Activated CD4-positive, alpha-beta T cell treated with anti-CD3 and anti-CD28 coated beads, Interleukin-2, amount 50 U/mL, for 1 hour (primary cell): ENCODE results near the gene CYP2A6.
A peak's percentile ranks its signal among the peaks of the same experiment; 100 is the strongest.
"Not testable (repeated sequence)": the region's sequence is repeated elsewhere in the genome, so short reads cannot be mapped to it uniquely, and the experiment has no call there.

Experiments
- DNase-seq: peaks from one replicate; pipeline ENCODE4 v3.0.0-alpha.2; 2020

The CYP2A6 gene

DNA sequence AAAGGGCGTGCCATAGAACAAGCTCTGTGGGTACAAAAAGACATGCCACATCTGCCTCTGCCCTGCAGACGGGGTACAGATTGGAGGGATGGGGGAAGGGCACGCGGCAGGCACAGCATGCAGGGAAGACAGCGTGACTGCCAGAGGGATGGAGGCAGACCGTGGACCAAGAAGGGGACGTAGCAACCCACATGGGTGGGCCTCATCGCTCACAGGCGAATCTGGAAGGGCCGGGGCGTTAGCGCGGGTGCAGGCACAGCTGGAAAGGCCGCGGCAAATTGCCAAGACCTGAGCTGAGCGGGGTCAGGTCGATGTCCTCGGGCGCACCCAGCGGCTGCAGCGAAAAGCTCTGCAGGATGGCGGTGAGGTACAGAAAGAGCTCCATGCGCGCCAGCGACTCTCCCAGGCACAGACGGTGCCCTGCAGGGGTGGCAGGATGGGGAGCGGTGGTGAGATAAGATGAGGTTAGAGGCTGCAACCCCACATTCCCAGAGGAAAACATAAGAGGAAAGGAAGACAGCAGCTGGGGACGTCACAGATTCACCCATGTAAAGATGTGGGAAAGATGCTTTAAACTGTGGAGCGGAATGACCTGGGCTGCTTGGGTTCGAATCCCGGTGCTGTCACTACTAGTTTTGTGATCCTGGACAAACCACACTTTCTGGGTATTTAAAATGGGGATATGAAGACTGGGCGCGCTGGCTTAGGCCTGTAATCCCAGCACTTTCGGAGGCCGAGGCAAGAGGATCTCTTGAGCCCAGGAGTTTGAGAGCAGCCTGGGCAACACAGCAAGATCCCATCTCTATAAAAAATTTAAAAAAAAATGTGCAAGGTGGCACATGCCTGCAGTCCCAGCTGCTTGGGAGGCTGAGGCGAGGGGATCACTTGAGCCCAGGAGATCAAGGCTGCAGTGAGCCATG, 31.5 kb downstream of the CYP2A6 start:
- peak; percentile 74 for DNase-seq

DNA sequence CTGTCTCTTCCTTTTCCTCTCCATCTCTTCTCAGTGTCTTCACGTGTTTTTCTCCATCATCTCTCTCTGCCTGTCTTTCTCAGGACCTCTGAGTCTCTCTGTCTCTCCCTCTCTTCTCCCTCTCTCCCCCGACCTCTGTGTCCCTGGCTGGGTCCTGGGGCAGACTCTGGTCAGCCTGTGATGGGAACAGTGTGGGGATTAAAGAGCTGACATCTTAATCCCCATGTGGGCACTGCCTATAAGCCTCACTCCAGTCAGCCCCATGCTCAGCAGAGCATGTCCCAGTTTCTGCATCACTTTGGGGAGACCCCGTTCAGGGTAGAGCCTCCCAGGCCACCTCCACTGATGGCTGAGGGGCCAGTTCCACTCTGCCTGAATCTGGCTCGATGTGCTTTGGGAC, 35.0 kb downstream of the CYP2A6 start:
- no peak for DNase-seq

DNA sequence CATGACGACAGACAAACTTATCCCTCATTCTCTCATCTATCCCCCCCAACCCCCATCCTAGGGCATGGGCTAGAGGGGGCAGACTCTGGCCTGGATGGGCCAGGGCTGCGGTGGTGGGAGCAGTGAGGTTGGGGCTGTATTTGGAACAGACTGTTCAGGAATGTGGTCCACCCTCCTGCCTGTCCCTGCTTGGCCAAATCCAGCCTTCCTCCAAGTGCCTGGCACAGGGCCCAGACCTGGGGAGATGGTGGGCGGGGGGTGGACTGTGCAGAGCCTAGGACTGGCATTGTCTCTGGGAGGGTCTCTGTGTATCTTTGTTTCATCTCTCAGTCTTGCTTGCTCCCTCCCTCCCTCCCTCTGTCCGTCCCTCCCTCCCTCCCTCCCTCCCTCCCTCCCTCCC, 37.1 kb downstream of the CYP2A6 start:
- no peak for DNase-seq

DNA sequence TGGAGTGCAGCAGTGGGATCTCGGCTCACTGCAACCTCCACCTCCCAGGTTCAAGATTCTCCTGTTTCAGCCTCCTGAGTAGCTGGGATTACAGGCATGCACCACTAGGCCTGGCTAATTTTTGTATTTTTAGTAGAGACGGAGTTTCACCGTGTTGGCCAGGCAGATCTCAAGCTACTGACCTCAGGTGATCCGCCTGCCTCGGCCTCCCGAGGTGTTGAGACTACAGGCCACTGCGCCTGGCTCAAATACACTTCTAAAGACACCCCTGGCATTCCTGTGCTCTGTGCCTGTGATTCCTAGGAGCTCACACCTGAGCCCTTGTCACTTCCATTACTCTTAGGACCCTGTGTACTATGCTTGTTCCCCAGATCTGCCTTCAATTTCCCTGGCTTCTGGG, 37.7 kb downstream of the CYP2A6 start:
- not testable (repeated sequence) for DNase-seq

DNA sequence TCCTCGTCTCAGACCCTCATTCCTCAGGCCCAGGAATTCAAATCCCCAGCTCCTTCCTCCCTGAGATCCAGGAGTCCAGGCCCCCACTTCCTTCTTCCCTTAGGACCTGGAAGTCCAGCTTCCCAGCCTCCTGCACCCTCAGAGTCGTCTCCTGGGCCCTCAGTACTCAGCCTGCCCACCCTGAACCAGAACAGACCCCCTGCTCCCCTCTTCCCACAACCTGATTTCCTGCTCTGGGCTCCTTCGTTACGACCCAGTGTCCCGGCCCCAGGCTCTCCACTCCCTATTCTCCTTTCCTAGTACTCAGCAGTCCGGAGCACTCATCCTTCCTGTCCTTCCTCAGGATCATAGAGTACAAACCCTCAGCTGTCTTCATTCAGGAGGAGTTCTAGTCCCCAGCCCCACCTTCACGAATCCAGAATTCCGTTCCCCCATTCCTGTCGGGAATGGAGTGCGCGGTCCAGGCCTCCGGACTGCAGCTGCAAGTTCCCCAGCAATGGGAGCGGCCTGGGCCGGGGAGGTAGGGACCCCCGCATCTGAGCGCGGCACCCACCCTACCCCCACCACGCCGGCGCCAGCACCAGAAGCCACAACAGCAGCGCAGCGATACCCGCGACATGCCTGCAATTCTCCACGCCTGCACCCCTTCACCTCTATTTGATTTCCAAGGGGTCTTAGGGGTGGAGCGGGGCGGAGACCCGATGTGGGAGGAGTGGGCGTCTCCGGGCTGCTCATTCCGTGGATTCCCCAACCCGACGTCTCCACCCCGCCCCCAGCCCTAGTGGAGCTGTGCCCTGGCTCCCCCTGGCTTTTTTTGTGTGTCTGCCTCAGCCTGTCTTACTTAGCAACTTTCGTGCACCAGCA, 38.5 kb downstream of the CYP2A6 start:
- DNase-seq = peak; percentile 34

DNA sequence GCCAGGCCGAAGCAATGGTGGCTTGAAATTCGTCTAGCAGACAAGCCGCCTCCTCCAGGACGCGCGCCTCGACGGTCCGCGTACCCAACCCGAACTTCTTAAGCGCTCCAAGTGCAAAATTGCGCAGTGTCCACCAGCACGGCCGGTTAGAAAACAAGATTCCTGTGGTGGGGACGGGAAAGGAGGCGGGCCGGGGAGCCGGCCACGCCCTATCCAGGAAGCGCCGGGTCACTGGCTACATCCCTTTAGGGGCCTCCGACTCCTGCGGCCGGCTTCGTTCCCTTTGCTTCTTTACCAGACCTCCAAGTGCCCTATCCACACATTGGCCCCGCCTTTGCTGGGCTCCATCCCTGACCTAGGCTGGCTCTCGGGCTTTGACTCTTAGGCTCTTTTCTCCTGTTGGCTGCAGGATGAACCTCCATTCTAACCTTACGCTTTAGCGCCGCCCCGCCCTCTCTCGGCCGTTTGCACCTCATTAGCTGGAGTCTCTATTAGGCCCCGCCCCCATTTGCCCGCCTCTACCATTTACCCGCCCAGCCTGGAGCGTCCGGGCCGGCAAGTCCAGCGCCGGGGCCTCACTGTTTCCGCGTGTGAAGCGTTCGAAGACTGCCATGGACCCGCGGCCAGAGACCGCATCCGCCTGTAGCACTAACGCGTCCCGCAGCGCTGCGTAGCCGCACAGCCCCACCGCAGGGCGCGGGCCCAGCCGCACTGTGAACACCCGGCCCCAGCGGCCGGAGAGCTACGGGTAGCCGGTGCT, 39.4 kb downstream of the CYP2A6 start:
- DNase-seq = peak; percentile 38

DNA sequence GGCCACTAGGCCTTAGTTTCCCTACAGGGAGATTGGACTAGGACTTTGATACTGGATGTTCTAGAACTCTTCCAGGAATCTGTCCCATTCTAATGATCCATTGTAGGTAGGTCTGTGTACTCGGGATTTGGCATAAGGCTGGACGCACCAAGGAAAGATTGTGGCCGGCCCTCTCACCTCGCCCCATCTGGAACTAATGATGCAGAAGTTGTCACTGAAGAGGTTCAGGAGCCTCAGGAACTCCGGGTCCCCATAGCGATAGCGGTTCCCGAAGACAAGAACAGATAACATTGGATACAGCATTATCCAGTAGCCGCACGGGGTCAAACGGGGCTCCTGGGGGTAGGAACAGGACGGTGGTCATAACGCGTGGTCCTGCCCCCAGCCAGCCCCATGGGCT, 40.1 kb downstream of the CYP2A6 start:
- DNase-seq = no peak

DNA sequence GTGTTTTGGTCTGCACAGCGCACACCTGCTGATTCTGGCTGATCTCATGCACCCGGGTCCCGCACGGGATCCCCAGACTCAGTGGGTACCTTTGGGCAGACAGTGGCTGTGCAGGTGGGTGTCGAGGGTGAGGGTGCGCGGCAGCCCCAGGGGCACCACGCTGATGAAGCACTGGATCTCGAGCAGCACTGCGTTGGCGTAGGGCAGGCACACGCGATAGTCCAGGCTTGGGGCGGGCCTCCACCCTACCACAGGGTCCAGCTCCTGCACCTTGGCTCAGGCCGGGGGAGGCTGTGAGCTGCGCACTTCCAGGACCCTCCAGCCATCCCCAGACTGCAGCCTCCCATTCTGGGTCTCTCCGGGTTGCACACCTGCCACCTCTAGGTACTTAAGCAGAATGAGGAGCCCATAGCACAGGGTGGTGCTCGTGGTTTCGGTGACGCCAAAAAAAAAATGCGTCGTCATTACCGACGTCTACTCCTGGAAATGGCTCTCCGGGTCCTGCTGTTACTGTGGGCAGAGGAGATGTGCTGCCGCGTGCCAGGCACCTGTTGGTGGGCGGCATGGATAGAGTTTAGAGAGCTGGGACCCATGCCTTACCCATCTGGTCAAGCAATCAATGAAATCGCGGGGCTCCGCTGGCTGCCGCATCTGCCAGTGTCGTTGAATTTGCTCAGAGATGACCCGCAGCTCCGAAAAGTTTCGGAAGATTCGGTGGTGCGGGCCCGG, 40.7 kb downstream of the CYP2A6 start:
- DNase-seq = no peak

DNA sequence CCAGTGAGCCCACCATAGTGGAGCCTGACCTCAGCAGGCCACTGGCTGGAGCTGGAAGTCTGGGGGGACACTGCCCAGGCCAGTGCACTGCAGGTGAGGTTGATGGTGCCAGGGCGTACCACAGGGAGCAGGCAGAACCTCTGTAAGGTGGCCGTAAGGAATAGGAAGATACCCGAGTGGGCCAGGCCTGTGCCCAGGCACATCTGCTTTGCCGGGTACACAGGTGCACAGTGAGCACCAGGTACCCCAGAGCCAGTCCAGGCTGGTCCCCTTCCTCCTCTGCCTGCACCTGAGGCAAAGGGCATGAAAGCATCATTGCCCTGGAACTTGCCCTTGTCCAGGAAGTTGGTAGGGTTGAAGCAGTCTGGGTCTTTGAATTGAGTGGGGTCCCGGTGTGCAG, 41.8 kb downstream of the CYP2A6 start:
- no peak for DNase-seq

DNA sequence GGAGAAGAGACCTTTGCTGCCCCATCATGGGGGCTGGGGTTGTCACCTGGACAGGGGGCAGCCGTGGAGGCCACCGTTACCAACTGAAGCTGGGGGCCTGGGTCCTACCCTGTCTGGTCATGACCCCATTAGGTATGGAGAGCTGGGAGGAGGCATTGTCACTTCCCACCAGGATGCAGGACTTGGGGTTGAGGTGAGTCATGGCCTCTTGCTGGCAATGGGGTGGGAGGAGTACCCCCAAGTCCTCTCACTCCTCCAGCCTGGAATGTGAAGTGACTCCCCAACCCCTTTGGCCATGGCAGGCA, 42.3 kb downstream of the CYP2A6 start:
- DNase-seq = no peak

DNA sequence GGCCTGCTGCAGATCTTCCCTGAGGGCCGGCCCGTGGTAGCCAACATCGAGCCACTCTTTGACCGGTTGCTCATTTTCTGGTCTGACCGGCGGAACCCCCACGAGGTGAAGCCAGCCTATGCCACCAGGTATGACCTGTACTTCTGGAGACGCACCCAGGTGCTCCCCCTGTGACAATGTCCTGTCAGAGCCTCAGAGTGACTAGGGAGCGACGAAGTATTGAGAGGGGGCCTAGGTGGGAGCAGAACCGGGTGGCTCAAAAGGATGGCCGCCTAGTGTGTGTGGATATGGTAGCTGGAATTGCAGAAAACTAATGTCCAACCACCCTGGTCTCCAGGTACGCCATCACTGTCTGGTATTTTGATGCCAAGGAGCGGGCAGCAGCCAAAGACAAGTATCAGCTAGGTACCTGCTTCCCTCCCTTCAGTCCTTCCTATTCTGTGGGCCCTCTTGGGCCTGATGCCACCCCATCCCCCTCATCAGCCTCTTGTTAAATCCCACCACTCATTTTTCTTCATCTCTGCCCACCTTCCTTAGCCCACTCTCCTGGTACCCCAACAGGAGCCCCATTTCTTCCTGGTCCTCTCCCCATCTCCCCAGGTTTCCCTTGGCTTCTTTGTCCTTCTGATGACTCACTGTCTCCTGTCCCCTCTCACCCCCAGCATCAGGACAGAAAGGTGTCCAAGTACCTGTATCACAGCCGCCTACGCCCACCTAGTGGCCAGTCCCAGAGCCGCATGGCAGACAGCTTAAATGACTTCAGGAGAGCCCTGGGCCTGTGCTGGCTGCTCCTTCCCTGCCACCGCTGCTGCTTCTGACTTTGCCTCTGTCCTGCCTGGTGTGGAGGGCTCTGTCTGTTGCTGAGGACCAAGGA, 42.9 kb downstream of the CYP2A6 start:
- no peak for DNase-seq

DNA sequence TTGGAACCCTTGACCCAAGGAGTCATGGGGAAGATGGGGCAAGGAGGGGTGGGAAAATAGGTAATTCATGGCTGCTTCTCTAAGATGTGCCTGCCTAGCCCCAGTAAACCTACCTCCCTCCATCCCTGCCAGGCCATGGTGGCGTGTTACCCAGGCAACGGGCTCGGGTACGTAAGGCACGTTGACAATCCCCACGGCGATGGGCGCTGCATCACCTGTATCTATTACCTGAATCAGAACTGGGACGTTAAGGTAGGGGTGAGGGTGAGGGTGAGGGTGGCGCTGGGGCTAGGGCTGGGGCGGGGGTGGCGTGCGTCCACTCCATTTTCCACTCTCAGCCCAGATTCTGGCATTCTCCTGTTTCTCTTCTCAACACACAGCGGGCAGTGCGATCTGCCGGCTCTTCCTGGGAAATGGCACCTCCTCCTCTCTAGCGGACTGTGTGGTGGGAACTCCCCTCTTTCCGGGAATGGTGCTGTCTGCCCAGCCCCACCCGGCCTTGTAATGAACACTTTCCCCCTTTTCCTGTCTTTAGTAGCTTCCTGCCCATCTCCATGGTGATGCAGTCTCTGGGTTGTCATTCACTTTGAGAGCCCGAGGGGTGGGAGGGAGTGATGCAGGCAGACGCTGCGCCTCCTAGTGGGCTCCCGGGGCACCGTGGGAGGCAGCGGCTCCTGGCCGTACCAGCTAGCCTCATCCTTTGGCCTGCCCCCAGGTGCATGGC, 43.7 kb downstream of the CYP2A6 start:
- peak; percentile 76 for DNase-seq

DNA sequence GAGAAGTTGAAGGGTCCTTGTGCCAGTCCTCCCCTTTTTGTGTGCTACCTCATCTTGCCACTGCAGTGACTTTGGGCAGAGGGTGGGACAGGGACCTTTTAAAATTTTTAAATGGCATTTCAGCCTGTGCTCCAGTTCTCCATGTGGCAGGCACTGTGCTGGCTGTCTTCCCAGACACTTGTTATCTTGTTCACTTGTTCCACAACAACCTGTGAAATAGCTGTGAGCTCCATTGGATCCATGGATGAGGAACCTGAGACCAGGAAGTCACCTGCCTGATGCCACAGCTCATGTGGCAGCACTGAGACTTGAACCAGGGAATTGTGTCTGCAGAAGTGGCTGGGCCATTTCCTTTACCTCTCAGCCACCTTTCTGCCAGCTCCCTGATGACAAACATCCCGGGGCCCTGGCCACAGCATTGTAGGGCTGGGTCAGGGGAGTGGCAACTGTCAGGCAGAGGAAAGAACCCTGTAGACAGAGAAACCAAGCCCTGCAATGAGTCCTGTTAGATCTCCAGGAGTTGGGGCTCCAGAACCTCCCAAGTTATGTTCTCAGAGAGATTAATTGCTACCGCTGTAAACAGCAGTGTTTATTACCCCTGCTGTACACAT, 44.9 kb downstream of the CYP2A6 start:
- peak; percentile 47 for DNase-seq

DNA sequence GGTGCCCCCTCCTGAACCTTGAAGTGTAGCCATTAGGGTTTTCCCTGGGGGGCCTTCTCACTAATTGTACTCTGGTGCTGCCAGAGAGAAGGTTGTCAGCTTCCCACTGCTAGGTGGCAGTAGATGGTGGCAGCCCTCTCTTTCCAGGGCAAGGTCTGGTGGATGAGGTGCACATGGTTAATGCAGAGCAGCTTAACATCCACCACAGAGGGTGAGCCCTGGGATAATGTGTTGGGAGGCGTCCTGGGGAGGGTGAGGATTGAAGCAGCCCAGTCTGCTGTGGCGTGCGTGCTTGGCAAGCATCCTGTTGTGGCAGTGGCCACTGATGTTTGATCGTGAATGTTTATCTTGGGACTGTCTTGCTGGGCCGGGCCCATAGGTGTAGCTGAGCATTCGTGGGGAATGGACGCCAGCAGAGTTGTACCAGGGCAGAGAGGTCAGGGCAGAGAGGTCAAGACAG, 45.4 kb downstream of the CYP2A6 start:
- no peak for DNase-seq

DNA sequence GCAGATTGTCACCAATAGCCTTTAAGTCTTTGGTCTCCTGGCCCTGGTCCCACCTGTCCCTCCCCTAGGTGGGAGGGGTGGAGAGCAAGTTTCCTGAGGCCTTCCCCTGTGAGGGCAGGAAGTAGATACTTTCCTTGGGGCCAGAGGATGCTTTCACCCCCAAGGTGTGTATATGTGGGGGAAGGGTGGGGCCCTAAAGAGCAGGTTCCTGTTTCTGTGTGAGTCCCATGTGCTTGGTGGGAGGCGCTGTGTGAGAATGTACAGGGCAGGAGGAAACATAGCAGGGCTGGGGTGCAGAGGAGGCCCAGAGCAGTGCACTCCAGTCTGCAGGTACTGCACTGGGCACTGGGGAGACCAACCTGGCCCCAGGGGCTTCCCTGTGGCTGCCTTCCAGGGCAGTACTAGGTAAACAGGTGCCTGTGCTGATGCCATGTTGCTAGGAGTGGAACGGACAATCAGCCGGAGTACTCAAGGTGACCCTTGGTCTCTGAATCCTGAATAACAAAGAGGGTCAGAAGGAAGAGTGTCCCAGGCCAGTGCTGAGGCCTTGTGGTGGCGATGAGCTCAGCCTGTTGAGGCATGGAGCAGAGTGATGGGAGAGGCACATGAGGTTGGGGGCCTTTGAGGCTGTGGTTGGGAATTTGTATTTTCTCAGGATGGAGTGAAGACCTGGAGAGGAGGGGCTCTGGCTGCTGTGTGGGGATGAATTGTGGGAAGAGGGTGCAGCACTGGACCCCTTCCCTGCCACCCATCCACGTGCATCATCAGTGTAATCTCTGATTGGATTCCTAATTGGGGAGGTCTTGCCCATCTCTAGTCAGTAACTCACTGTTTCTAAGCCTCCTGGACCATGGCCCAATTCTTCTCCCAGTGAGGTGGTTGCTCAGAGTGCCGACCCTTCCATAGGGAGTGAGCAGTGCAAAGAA, 46.1 kb downstream of the CYP2A6 start:
- peak; percentile 56 for DNase-seq

DNA sequence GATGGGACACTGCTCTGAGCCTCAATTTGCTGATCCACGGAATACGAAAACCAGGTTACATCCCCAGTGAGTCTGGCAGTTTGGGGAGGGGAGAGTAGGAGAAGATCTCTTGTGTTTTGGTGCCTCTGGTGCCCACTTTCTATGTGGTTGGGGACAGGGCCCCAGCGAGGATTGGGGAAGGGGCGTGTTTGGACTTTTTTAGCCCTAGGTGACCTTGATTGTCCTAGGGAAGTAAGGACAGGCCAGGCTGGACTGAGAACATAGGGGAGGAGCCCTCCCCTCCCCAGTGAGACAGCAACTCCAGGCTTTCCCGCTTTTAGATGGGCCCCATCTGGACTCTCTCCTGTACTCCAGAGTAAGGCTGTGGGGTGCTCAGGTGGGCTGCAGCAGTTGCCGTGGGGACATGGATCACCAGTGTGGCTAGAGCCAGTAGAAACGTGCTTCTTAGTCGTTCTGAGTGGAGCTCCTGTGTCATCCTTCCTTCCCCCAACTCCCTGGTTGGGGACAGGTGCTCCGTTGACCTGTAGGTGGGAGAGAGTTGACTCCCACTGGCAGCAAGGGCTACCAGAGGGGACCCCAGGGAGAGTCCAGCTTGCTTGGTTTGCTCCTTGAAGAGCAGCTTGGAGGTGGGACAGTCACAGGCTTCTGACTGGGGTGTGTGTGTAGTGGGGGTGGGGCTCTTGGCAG, 46.9 kb downstream of the CYP2A6 start:
- no peak for DNase-seq

DNA sequence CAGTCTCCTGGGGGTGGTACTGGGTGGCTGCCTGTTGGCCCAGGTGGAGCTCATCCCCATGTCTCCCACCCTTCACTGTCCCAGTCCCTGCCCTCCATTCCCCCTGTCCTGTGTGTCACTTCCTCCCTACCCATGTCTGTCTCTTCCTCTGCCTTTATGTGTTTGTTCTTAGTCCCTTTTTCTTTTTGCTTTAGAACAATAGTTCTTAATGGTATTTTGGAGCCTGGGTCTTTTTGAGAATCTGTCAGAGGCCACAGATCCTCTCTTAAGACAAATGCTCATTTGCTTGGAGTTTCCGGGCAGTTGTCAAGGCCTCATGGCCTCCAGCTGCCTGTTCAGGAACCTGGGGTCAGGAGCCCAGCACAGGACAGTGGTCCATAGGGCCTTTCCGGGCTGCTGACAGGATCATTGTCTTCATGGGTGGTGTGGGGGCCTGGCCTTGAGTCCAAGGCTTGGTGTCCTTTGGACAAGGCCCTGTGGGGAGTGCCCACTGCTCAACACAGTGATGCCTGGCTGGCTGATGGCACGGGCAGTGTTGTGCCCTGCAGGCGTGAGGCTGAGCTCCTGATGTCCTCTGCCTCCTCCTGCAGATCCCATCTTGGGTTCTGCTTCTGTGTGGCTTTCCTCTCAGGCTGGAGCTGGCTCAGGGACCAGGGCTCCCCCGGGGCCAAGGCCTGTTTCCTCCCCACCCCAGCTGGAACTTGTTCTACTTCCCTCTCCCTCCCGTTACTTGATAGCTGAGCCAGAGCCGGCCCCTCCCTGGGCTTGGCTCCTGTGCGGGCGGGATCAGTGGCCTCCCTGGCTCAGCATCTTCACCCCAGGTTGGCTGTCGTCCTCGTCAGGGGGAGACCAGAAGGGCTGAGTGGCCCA, 47.7 kb downstream of the CYP2A6 start:
- DNase-seq = no peak
